NB4 (cell line): Measurements from ENCODE around the gene SUPT20HL1.
"Not testable (repeated sequence)": the region's sequence is repeated elsewhere in the genome, so short reads cannot be mapped to it uniquely, and the experiment has no call there.

Source experiments
- DNase-seq: peaks from one replicate; pipeline ENCODE4 v3.0.0; 2010; ENCODE audit warnings: low read depth
- H3K4me3 ChIP-seq: one replicate; pipeline ENCODE4 v1.5.1; 2011; ENCODE audit warnings: mild to moderate bottlenecking, low read depth, low read length, moderate library complexity
- CTCF ChIP-seq: IDR thresholded peaks from one replicate; pipeline ENCODE4 v1.5.1; 2012; ENCODE audit warnings: low read depth, low read length
- MAX ChIP-seq: IDR thresholded peaks from 2 replicates; pipeline ENCODE4 v1.6.1; 2011; ENCODE audit warnings: low read depth, low read length
- MYC ChIP-seq: IDR thresholded peaks from 2 replicates; pipeline ENCODE4 v1.6.1; 2011; ENCODE audit warnings: low read depth, low read length
- POLR2A ChIP-seq: IDR thresholded peaks from 2 replicates; pipeline ENCODE4 v1.6.1; 2011; ENCODE audit warnings: mild to moderate bottlenecking; ENCODE audit not compliant: insufficient read length; ENCODE audit errors: extremely low read depth

Gene SUPT20HL1

DNA sequence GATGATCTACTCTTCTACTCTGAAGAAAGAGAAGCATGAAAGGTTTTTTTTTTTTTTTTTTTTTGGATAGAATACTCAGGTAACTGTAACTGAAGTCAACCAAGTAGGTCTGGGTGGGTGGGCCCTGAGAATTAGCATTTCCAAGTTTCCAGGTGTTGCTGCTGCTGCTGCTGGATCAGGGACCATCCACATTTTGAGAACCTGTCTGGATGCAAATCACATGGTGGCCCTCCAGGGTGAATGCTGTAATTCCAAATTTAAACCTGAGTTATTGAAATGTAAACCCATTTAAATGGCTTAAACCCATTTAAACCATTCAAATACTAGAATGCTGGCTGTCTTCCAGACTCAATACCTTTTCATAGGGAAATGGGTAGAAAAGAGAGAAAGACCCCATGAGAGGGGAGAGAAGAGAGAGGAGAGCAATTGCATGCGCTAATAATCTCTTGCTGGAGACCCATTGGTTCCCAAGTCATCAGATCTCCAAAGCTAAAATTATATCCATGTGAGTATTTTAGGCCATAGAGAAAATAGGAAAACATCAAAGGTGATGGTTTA, 17.6 kb downstream of the SUPT20HL1 start:
- no peak for DNase-seq
- TF ChIP-seq MYC: no peak
- no peak for TF ChIP-seq POLR2A
- TF ChIP-seq MAX: no peak
- no peak for TF ChIP-seq CTCF
- no peak overlapping the region for H3K4me3 ChIP-seq

DNA sequence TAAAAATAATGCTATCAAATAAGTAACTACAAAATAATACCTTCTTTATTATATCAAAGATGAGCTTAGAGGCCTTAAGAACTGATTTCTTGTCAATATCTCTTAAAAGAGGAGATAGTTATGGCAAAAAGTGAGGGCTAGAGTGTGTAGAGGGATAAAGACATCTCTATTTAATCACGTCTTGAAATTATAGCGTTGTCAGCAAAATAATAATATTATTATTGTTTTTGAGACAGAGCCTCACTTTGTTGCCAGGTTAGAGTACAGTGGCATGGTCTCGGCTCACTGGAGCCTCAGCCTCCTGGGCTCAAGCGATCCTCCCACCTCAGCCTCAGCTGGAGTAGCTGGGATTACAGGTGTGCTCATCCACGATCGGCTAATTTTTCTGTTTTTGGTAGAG, 18.3 kb downstream of the SUPT20HL1 start:
- no peak overlapping the region for H3K4me3 ChIP-seq
- DNase-seq: no peak
- no peak for TF ChIP-seq MYC
- TF ChIP-seq CTCF: no peak
- TF ChIP-seq POLR2A: no peak
- TF ChIP-seq MAX: no peak

GRCh38 chrX:24380262-24381187, 20.1 kb downstream of the SUPT20HL1 start:
- TF ChIP-seq MAX (no peak), POLR2A (no peak), MYC (no peak), CTCF (no peak)
- H3K4me3 ChIP-seq: no peak overlapping the region
- DNase-seq: no peak

DNA sequence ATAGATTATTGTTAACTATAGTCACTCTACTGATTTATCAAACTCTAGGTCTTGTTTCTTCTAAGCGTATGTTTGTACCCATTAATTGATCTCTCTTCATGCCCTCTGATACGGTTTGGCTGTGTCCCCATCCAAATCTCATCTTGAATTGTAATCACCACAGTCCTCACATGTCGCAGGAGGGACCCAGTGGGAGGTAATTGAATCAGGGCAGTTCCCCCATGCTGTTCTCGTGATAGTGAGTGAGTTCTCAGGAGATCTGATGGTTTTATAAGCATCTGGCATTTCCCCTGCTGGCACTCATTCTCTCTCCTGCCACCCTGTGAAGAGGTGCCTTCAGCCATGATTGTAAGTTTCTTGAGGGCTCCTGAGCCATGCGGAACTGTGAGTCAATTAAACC, 21.9 kb downstream of the SUPT20HL1 start:
- DNase-seq, H3K4me3 ChIP-seq: not testable (repeated sequence)

DNA sequence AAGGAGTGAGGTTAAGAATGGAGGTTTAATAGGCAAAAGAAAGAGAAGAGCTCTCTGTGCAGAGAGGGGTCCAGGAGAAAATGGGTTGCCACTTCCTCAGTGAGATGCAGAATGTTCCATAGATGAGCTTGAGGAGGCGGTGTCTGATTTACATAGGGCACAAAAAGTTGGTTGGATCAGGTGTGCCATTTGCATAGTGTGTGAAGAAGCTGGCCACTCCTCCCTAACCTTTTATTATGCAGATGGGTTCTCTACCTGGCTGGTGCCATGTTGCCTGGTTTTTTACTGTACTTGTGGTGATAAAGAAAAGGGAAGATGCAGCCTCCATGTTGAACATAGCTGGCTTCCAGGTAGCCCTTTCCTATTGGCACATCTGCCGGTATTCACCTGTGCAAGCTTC, 27.3 kb downstream of the SUPT20HL1 start:
- TF ChIP-seq CTCF (no peak), MYC (no peak), POLR2A (no peak), MAX (no peak)
- no peak overlapping the region for H3K4me3 ChIP-seq
- DNase-seq: no peak

GRCh38 chrX:24391389-24391788, 30.9 kb downstream of the SUPT20HL1 start:
- no peak for DNase-seq
- no peak overlapping the region for H3K4me3 ChIP-seq
- TF ChIP-seq CTCF (no peak), POLR2A (no peak), MAX (no peak), MYC (no peak)
